Measurements from ENCODE around the gene RNF145. TPM values are rescaled to one million over a fixed set of nuclear protein-coding genes. Genes with fewer than 3 reads are reported as not detected.

The RNF145 gene
- total and polyA plus RNA-seq, 2 of the 13 experiments (the other 11 are each of a cell fraction or from before 2014, with no cell fraction given), result 24.6 TPM

DNA sequence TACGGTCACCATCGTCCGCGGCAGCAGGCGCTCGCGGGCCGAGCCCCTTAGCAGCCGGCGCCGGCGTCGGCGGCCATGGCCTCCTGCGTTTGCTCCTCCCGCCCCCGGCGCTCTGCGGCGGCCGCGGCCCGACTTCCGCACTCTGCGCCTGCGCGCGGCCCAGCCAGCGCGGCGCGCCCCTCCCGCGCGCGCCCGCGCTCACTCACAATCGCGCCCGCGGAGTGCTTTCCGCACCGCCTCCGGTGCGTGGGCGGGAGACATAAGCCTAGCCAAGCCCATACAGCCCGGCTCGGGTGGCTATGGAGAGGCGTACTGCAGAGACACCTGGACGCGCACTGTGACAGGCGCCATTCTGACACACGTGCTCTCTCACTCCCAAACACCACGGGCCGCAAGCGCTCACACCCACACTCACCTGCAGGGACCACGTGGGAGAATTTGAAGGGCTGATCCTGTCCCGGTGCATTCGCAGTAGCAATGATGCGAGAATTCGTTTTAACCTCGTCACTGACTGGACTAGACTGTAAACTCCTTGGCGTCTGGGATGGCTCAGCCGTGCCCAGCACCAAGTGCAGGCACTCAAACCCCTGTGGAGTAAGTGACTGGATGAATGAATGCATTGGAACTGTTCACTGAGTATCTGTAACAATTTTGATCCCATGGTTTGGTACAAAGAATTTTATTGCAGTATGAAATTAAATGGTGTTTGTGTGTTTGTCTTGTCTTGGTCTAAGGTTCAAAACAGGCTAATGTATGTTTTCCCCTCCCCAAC is at the start of gene RNF145 (continued):
- TF ChIP-seq, protein P1, sequence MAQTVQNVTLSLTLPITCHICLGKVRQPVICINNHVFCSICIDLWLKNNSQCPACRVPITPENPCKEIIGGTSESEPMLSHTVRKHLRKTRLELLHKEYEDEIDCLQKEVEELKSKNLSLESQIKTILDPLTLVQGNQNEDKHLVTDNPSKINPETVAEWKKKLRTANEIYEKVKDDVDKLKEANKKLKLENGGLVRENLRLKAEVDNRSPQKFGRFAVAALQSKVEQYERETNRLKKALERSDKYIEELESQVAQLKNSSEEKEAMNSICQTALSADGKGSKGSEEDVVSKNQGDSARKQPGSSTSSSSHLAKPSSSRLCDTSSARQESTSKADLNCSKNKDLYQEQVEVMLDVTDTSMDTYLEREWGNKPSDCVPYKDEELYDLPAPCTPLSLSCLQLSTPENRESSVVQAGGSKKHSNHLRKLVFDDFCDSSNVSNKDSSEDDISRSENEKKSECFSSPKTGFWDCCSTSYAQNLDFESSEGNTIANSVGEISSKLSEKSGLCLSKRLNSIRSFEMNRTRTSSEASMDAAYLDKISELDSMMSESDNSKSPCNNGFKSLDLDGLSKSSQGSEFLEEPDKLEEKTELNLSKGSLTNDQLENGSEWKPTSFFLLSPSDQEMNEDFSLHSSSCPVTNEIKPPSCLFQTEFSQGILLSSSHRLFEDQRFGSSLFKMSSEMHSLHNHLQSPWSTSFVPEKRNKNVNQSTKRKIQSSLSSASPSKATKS (CRISPR knock-in tag; IDR thresholded peaks at IDR 0.05), result no peak
- peak; percentile 63; the same call in 1 of the 2 replicates for TF ChIP-seq NRL (CRISPR knock-in tag; IDR thresholded peaks at IDR 0.05; ENCODE audit: borderline replicate concordance)
- no peak for TF ChIP-seq HNRNPL (IDR thresholded peaks at IDR 0.05; ENCODE audit: low read depth, low read length)
- TF ChIP-seq CENPT (CRISPR knock-in tag; IDR thresholded peaks at IDR 0.05; ENCODE audit: low read depth), result no peak; the same call in 1 of the 2 replicates
- TF ChIP-seq ZNF589 (CRISPR knock-in tag; conservative IDR thresholded peaks at IDR 0.05), result peak; percentile 57; the same call in 1 of the 2 replicates
- TF ChIP-seq TAF15 (IDR thresholded peaks at IDR 0.05; ENCODE audit: low read depth, low read length, poor library complexity, severe bottlenecking), result no peak
- no peak for TF ChIP-seq SRF (IDR thresholded peaks at IDR 0.05; ENCODE audit: low read depth, low read length)
- no peak for TF ChIP-seq MAFK (conservative IDR thresholded peaks at IDR 0.05 in 1 of 2, IDR thresholded peaks at IDR 0.05 in 1 of 2; ENCODE audit: low read length in 2 of 2)
- TF ChIP-seq, protein P2, sequence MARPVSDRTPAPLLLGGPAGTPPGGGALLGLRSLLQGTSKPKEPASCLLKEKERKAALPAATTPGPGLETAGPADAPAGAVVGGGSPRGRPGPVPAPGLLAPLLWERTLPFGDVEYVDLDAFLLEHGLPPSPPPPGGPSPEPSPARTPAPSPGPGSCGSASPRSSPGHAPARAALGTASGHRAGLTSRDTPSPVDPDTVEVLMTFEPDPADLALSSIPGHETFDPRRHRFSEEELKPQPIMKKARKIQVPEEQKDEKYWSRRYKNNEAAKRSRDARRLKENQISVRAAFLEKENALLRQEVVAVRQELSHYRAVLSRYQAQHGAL (CRISPR knock-in tag; IDR thresholded peaks at IDR 0.05; ENCODE audit: not compliant biosample characterization), result no peak
- 0 out of 2 replicates have a peak, but pooled peaks have one; percentile 34 for TF ChIP-seq HES4 (CRISPR knock-in tag; IDR thresholded peaks at IDR 0.05; ENCODE audit: borderline replicate concordance)
- peak; percentile 79; the same call in 1 of the 2 replicates for TF ChIP-seq SALL2 (CRISPR knock-in tag; IDR thresholded peaks at IDR 0.05)
- TF ChIP-seq, protein P3, sequence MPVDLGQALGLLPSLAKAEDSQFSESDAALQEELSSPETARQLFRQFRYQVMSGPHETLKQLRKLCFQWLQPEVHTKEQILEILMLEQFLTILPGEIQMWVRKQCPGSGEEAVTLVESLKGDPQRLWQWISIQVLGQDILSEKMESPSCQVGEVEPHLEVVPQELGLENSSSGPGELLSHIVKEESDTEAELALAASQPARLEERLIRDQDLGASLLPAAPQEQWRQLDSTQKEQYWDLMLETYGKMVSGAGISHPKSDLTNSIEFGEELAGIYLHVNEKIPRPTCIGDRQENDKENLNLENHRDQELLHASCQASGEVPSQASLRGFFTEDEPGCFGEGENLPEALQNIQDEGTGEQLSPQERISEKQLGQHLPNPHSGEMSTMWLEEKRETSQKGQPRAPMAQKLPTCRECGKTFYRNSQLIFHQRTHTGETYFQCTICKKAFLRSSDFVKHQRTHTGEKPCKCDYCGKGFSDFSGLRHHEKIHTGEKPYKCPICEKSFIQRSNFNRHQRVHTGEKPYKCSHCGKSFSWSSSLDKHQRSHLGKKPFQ (CRISPR knock-in tag; IDR thresholded peaks at IDR 0.05; ENCODE audit: insufficient replicate concordance), result no peak
- TF ChIP-seq, protein P4, sequence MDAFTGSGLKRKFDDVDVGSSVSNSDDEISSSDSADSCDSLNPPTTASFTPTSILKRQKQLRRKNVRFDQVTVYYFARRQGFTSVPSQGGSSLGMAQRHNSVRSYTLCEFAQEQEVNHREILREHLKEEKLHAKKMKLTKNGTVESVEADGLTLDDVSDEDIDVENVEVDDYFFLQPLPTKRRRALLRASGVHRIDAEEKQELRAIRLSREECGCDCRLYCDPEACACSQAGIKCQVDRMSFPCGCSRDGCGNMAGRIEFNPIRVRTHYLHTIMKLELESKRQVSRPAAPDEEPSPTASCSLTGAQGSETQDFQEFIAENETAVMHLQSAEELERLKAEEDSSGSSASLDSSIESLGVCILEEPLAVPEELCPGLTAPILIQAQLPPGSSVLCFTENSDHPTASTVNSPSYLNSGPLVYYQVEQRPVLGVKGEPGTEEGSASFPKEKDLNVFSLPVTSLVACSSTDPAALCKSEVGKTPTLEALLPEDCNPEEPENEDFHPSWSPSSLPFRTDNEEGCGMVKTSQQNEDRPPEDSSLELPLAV (CRISPR knock-in tag; conservative IDR thresholded peaks at IDR 0.05; ENCODE audit: low read depth), result no peak
- TF ChIP-seq MTF2 (CRISPR knock-in tag; IDR thresholded peaks at IDR 0.05; ENCODE audit: borderline replicate concordance), result no peak
- TF ChIP-seq, protein P5, sequence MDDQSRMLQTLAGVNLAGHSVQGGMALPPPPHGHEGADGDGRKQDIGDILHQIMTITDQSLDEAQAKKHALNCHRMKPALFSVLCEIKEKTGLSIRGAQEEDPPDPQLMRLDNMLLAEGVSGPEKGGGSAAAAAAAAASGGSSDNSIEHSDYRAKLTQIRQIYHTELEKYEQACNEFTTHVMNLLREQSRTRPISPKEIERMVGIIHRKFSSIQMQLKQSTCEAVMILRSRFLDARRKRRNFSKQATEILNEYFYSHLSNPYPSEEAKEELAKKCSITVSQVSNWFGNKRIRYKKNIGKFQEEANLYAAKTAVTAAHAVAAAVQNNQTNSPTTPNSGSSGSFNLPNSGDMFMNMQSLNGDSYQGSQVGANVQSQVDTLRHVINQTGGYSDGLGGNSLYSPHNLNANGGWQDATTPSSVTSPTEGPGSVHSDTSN (CRISPR knock-in tag; IDR thresholded peaks at IDR 0.05; ENCODE audit: borderline replicate concordance), result no peak
- TF ChIP-seq CAMTA2 (CRISPR knock-in tag; IDR thresholded peaks at IDR 0.05; ENCODE audit: borderline replicate concordance), result no peak; the same call in 1 of the 2 replicates
- TF ChIP-seq ZNF263 (CRISPR knock-in tag; IDR thresholded peaks at IDR 0.05), result 0 out of 2 replicates have a peak, but pooled peaks have one; percentile 36
- TF ChIP-seq ZNF709 (CRISPR knock-in tag; IDR thresholded peaks at IDR 0.05), result peak; percentile 92
- TF ChIP-seq, protein P6, sequence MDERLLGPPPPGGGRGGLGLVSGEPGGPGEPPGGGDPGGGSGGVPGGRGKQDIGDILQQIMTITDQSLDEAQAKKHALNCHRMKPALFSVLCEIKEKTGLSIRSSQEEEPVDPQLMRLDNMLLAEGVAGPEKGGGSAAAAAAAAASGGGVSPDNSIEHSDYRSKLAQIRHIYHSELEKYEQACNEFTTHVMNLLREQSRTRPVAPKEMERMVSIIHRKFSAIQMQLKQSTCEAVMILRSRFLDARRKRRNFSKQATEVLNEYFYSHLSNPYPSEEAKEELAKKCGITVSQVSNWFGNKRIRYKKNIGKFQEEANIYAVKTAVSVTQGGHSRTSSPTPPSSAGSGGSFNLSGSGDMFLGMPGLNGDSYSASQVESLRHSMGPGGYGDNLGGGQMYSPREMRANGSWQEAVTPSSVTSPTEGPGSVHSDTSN (CRISPR knock-in tag; IDR thresholded peaks at IDR 0.05), result no peak

All from HepG2 (cell line).